Caco-2 (cell line): Measurements from ENCODE around the gene TNS3. TPM values are rescaled to one million over a fixed set of nuclear protein-coding genes. Genes with fewer than 3 reads are reported as not detected.

ENCODE experiments used
- BruUV-seq: library from RNA; stranded (reverse); fragments of 400-500 nt; replicated peaks from 2 replicates; lab custom pipeline; 2021; lab: Mats Ljungman, UMichigan
- CTCF ChIA-PET: fragments of 300-600 bp; sonication (Branson Sonifier 250); formaldehyde crosslinking; loops from one replicate; lab custom pipeline; 2022; ENCODE audit warnings: antibody characterized with exemption; lab: Charles Lee
- POLR2A ChIA-PET: fragments of 300-600 bp; sonication (Branson Sonifier 250); formaldehyde crosslinking; loops from one replicate; lab custom pipeline; 2022; ENCODE audit warnings: antibody characterized with exemption; lab: Charles Lee
- DNase-seq, 2 experiments: peaks; one replicate each; pipeline versions ENCODE4 v3.0.0 to v3.0.0-alpha.2; 2020 to 2022
- H3K27me3 ChIP-seq: replicated peaks from 2 replicates; pipeline ENCODE4 v1.6.0; 2011; ENCODE audit warnings: low read length; ENCODE audit not compliant: control insufficient read depth, insufficient read depth
- H3K36me3 ChIP-seq: 2 replicates; pipeline ENCODE4 v1.5.1; 2011; ENCODE audit warnings: low read length; ENCODE audit not compliant: control insufficient read depth, insufficient read depth
- H3K4me1 ChIP-seq: fragments of 250-450 bp; sonication (Bioruptor Pico); 2 replicates; pipeline ENCODE4 v1.5.1; 2020; ENCODE audit warnings: mild to moderate bottlenecking
- H3K4me3 ChIP-seq: 2 replicates; pipeline ENCODE4 v1.5.1; 2011; ENCODE audit warnings: low read depth, mild to moderate bottlenecking, control low read depth, low read length
- H3K9me3 ChIP-seq: fragments of 250-450 bp; sonication (Bioruptor Pico); 2 replicates; pipeline ENCODE4 v1.5.1; 2020; ENCODE audit warnings: mild to moderate bottlenecking, moderate library complexity
- H3K27ac Mint-ChIP-seq: one replicate; pipeline ENCODE4 v1.8.0; 2022; ENCODE audit warnings: mixed read lengths; ENCODE audit not compliant: unreplicated experiment
- H3K27me3 Mint-ChIP-seq: one replicate; pipeline ENCODE4 v1.8.0; 2022; ENCODE audit warnings: mixed read lengths; ENCODE audit not compliant: insufficient read depth, unreplicated experiment
- H3K36me3 Mint-ChIP-seq: one replicate; pipeline ENCODE4 v1.8.0; 2022; ENCODE audit warnings: mild to moderate bottlenecking, mixed read lengths; ENCODE audit not compliant: insufficient read depth, unreplicated experiment
- H3K4me1 Mint-ChIP-seq: one replicate; pipeline ENCODE4 v1.8.0; 2022; ENCODE audit warnings: low read depth, mixed read lengths; ENCODE audit not compliant: unreplicated experiment
- H3K4me3 Mint-ChIP-seq: one replicate; pipeline ENCODE4 v1.8.0; 2022; ENCODE audit warnings: mild to moderate bottlenecking, moderate library complexity, mixed read lengths; ENCODE audit not compliant: unreplicated experiment
- H3K9me3 Mint-ChIP-seq: one replicate; pipeline ENCODE4 v1.8.0; 2022; ENCODE audit warnings: mixed read lengths; ENCODE audit not compliant: unreplicated experiment
- intact Hi-C: fragments of 100-400 bp; cut with micrococcal nuclease; formaldehyde crosslinking; loops from one replicate; pipeline ENCODE4 v1.10.0; 2022; ENCODE audit not compliant: unreplicated experiment
- total RNA-seq: library from RNA; stranded (reverse); gene quantifications from 2 replicates; pipeline ENCODE4 v1.2.3, GENCODE V29; 2022
- TF ChIP-seq, protein P1 (sequence below), 2 experiments: fragments of 200-600 bp in 1 of 2; IDR thresholded peaks; 1 replicate in 1 of 2; 2 replicates in 1 of 2; pipeline versions ENCODE4 v1.5.1 to v1.8.0; 2011 to 2022; ENCODE audit warnings: antibody characterized with exemption in 1 of 2, control low read depth in 1 of 2, inconsistent platforms in 1 of 2, low read depth in 1 of 2, low read length in 1 of 2, mild to moderate bottlenecking in 1 of 2, moderate library complexity in 1 of 2; ENCODE audit not compliant: insufficient read depth in 1 of 2, severe bottlenecking in 1 of 2, unreplicated experiment in 1 of 2

Gene TNS3
- total RNA-seq, 1 experiment from 2014 or later = 263 TPM

- ChIA-PET POLR2A (no interaction called here), CTCF (no interaction called here)
- H3K9me3 ChIP-seq = no peaks in the 10 kb centered on the region
- H3K27me3 ChIP-seq = no peaks in the 10 kb centered on the region
- no peaks in the 10 kb centered on the region for H3K4me1 Mint-ChIP-seq
- intact Hi-C loops = no loop called here
- H3K4me3 ChIP-seq = no peak overlapping the region
- H3K36me3 ChIP-seq = peaks cover 4% of the 10 kb centered on the region; the same call in 1 of the 2 replicates
- H3K4me3 Mint-ChIP-seq = peak overlapping the region; percentile 7
- DNase-seq = no peak
- TF ChIP-seq, protein P1, sequence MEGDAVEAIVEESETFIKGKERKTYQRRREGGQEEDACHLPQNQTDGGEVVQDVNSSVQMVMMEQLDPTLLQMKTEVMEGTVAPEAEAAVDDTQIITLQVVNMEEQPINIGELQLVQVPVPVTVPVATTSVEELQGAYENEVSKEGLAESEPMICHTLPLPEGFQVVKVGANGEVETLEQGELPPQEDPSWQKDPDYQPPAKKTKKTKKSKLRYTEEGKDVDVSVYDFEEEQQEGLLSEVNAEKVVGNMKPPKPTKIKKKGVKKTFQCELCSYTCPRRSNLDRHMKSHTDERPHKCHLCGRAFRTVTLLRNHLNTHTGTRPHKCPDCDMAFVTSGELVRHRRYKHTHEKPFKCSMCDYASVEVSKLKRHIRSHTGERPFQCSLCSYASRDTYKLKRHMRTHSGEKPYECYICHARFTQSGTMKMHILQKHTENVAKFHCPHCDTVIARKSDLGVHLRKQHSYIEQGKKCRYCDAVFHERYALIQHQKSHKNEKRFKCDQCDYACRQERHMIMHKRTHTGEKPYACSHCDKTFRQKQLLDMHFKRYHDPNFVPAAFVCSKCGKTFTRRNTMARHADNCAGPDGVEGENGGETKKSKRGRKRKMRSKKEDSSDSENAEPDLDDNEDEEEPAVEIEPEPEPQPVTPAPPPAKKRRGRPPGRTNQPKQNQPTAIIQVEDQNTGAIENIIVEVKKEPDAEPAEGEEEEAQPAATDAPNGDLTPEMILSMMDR (IDR thresholded peaks at IDR 0.05; ENCODE audit: insufficient read depth in 1 of 2, low read depth in 1 of 2, low read length in 1 of 2, severe bottlenecking in 1 of 2, unreplicated experiment in 1 of 2) = no peak
- no TSS peak for BruUV-seq
- H3K27ac Mint-ChIP-seq = peak overlapping the region; percentile 68
- H3K36me3 Mint-ChIP-seq = no peaks in the 10 kb centered on the region
- no peaks in the 10 kb centered on the region for H3K27me3 Mint-ChIP-seq
- H3K4me1 ChIP-seq = peaks cover 5% of the 10 kb centered on the region; the same call in 1 of the 2 replicates
- no peaks in the 10 kb centered on the region for H3K9me3 Mint-ChIP-seq
Observed at GRCh38 chr7:47350425-47350824, 231.5 kb downstream of the TNS3 start.

DNA sequence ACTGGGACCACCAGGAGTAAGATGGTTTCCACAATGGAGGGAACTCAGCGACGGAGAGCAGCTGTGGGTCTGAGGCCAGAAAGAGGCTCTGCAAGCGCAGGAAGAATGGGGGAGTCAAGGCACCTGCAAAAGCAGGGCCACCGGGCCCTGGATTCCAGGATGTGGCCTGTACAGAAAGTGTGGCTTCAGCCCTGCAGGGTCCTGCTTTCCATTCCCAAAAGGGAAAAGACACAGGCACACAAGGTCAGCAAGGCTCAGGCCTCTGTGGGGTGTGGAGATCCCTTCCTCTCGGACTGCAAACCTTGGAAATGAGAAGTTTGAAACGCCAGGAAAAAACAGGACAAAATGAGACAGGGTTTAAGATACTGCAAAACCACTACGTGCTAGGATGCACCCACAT is 232.5 kb downstream of the TNS3 start:
- Mint-ChIP-seq H3K4me3 (no peak overlapping the region), H3K4me1 (no peaks in the 10 kb centered on the region), H3K36me3 (no peaks in the 10 kb centered on the region), H3K27me3 (no peaks in the 10 kb centered on the region), H3K9me3 (no peaks in the 10 kb centered on the region), H3K27ac (peak overlapping the region; percentile 68)
- no TSS peak for BruUV-seq
- H3K4me3 ChIP-seq = no peak overlapping the region
- no peaks in the 10 kb centered on the region for H3K4me1 ChIP-seq
- peaks cover 6% of the 10 kb centered on the region; the same call in 1 of the 2 replicates for H3K36me3 ChIP-seq
- TF ChIP-seq, protein P1 (IDR thresholded peaks at IDR 0.05; ENCODE audit: insufficient read depth in 1 of 2, low read depth in 1 of 2, low read length in 1 of 2, severe bottlenecking in 1 of 2, unreplicated experiment in 1 of 2) = no peak
- DNase-seq = no peak
- ChIA-PET CTCF (no interaction called here), POLR2A (no interaction called here)
- intact Hi-C loops = no loop called here
- no peaks in the 10 kb centered on the region for H3K9me3 ChIP-seq
- H3K27me3 ChIP-seq = no peaks in the 10 kb centered on the region

- H3K4me3 Mint-ChIP-seq = no peak overlapping the region
- TF ChIP-seq, protein P1 (IDR thresholded peaks at IDR 0.05; ENCODE audit: insufficient read depth in 1 of 2, low read depth in 1 of 2, low read length in 1 of 2, severe bottlenecking in 1 of 2, unreplicated experiment in 1 of 2) = no peak
- Histone ChIP-seq H3K9me3 (no peaks in the 10 kb centered on the region), H3K4me1 (no peaks in the 10 kb centered on the region), H3K4me3 (no peak overlapping the region), H3K36me3 (peaks cover 4% of the 10 kb centered on the region; the same call in 1 of the 2 replicates), H3K27me3 (no peaks in the 10 kb centered on the region)
- DNase-seq = no peak
- H3K27me3 Mint-ChIP-seq = no peaks in the 10 kb centered on the region
- H3K36me3 Mint-ChIP-seq = no peaks in the 10 kb centered on the region
- ChIA-PET CTCF (no interaction called here), POLR2A (no interaction called here)
- H3K4me1 Mint-ChIP-seq = no peaks in the 10 kb centered on the region
- no peaks in the 10 kb centered on the region for H3K9me3 Mint-ChIP-seq
- peak overlapping the region; percentile 39 for H3K27ac Mint-ChIP-seq
- no TSS peak for BruUV-seq
- intact Hi-C loops = no loop called here
Observed at GRCh38 chr7:47347816-47348385, 234.0 kb downstream of the TNS3 start.
